H4 (cell line): ENCODE results near the gene PDZD7. TPM values are rescaled to one million over a fixed set of nuclear protein-coding genes. Genes with fewer than 3 reads are reported as not detected.
"Not testable (repeated sequence)": the region's sequence is repeated elsewhere in the genome, so short reads cannot be mapped to it uniquely, and the experiment has no call there.

Source experiments
- DNase-seq: peaks from one replicate; pipeline ENCODE4 v3.0.0-alpha.2; 2015; ENCODE audit warnings: low spot score
- total RNA-seq: library from RNA; depleted of rRNA; stranded (reverse); fragments of >200 nt; shearing (Covaris generic); gene quantifications from 2 replicates; pipeline ENCODE4 v1.2.3, GENCODE V29; 2014

The PDZD7 gene
- total RNA-seq, 1 experiment from 2014 or later, result 0.97 TPM

DNA sequence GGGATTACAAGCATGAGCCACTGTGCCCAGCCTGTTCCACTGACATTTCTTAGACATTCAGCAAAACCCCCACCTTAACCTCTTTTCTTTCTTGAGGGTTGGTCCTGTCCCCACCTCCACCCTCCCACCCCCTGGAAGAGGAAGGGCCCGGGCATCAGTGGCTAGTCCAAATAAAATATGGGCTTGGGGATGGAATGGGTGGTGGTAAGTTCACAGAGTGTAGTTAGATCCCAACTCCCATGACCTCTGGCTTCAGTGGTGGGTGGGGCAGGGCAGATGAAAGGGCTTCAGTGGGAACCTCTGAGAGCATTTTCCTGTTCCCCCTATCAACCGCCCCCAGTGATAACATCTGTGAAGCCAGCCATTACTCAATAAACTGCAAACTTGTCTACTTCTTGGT is 9.9 kb upstream of the PDZD7 start:
- DNase-seq, result no peak

DNA sequence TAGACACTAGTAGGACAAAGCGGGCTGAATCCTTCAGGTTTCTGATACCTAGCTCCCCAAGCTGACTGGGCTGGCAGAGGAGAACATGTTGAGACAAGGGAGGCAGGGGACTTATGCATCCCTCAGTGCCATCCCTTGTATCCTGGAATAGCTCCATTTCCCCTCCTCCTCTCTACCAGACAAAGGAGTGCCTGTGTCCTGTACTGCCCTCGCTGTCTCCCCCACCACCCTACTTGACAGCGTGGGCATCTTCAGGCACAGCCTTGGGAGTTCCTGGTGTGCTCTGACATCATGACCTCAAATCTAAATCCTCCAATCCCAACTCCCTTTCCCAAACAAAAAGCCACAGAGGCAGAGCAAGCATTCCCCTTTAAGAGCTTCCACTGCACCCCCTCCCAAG is 9.1 kb upstream of the PDZD7 start:
- DNase-seq, result no peak

DNA sequence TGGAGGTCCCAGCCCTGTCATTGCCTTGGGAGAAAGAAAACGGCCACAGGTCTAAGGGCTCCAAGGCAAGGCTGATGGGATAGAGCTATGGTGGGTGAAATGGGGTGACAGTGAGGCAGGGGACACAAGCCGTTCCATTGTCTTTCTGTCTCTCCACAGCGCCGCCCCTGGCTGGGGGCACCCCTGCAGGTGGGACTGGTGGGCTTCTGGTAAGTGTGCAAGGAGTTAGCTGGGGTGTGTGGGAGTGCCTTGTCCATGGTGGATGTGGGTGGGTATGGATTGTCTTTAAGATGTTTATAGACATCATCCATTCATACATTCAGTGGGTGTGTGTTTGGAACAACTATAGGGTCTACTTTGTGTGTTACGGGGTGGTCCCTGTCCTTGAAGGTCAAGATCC is 7.6 kb upstream of the PDZD7 start:
- DNase-seq, result no peak

DNA sequence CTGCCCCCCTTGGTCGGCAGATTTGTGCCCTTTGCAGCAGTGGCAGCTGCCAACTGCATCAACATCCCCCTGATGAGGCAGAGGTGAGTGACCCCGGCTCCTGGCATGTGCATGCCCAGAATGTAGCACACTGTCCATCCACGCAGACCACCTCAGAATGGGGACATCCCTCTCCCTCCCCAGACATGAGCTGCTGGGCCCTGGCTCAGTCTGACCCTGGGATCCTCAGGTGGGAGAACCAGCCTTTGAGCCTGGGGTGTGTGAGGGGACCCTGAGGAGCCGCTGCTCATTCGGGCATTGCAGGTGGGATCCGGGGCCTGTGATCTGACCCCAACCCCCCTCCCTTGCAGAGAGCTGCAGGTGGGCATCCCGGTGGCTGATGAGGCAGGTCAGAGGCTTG is 5.8 kb upstream of the PDZD7 start:
- DNase-seq, result no peak

DNA sequence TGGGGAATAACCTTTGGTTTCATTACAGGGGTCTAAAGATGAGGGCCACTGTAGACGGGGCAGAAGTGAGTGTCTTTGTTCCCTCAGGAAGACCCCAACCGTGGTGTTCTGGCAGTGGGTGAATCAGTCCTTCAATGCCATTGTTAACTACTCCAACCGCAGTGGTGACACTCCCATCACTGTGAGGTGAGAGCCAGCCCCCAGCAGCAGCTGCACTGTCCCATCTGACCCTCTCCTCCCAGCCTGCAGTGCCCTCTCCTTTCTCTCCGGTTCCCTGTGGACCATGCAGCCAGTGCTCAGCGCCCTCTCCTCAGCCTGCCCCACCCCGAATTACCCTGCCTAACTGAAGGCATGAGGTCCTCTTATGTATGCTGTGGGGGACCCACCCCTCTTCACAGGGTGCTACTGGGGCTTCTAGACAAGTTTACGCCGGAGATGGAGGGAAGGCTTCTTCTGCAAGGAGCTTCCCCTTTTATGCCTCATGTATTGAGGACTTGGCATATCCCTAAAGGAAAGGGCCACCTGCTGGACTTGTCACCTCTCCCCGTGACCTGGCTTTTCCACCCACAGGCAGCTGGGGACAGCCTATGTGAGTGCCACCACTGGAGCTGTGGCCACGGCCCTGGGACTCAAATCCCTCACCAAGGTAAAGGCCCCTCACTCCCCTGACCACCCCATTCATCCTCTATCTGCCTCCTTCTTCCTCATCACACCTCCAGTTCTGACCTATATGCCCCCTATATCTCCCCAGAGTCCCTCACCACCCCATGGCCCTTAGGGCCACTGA is 5.2 kb upstream of the PDZD7 start:
- DNase-seq, result no peak

DNA sequence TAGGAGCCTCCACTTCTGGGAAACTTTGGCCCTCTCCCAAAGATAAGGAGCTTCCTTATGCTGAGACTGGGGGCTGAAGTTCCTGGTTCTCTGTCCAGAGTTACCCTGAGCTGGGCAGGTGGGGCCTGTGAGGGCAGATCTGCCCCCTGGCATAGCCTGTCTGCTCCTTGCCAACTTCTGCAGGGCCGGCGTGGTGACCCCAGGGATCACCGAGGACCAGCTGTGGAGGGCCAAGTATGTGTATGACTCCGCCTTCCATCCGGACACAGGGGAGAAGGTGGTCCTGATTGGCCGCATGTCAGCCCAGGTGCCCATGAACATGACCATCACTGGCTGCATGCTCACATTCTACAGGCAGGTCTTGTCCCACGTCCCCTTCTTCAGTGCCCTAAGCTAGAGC is 4.4 kb upstream of the PDZD7 start:
- no peak for DNase-seq

DNA sequence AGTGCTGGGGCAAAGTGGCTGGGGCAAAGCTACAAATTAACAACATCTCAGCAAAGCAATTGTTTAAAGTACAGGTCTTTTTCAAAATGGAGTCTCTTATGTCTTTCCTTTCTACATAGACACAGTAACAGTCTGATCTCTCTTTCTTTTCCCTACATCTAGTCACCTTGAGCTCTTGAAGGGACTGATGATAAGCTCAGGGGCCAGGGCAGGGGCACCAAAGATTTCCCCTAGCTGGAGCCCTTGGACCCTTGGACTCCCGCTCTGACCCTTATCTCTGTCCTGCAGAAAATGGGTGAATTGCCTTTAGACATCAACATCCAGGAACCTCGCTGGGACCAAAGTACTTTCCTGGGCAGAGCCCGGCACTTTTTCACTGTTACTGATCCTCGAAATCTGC is 3.5 kb upstream of the PDZD7 start:
- not testable (repeated sequence) for DNase-seq

DNA sequence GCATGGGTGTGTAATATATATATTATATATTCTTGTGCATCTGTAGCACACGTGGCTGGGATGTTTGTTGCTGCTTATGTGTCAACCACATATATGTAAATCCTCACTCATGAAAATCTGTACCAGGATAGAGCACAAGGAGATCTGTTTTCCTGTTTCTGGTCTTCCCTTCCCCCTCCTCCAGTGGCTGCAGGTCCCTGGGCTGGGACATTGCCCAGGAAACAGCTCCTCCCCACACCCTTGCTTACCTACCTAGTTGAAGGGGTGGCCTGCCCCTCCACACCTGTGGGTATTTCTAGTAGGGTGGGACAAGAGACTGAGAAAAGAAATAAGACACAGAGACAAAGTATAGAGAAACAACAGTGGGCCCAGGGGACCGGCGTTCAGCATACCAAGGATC is 2.3 kb upstream of the PDZD7 start:
- no peak for DNase-seq

DNA sequence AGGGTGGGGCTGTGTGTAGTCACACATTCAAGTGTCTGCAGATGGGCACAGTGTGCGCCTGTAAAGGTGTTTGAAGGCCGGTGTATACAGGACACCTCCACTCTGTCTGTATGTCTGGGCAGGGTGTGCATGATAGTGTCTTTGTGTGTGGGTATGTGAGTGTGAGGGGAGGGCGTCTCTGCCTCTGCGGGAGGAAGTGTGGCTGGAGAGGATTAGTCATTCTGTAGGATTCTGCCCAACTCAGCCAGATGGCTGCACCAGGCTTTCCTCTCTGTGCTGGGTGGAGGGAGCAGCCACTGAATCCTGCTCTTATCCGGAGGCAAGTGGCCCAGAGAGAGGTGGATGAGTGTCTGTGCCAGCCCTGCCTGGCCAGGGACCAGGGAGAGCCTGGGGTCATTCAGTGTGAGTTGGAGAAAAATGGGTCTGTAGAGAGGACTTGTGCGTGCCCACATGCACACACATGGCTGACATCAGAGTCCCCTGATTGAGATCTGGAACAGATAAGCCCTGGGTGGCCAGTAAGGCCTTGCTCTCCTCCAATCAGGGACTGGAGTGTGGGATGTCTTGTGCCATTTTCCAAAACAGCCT is 1.8 kb upstream of the PDZD7 start:
- peak; percentile 91 for DNase-seq

DNA sequence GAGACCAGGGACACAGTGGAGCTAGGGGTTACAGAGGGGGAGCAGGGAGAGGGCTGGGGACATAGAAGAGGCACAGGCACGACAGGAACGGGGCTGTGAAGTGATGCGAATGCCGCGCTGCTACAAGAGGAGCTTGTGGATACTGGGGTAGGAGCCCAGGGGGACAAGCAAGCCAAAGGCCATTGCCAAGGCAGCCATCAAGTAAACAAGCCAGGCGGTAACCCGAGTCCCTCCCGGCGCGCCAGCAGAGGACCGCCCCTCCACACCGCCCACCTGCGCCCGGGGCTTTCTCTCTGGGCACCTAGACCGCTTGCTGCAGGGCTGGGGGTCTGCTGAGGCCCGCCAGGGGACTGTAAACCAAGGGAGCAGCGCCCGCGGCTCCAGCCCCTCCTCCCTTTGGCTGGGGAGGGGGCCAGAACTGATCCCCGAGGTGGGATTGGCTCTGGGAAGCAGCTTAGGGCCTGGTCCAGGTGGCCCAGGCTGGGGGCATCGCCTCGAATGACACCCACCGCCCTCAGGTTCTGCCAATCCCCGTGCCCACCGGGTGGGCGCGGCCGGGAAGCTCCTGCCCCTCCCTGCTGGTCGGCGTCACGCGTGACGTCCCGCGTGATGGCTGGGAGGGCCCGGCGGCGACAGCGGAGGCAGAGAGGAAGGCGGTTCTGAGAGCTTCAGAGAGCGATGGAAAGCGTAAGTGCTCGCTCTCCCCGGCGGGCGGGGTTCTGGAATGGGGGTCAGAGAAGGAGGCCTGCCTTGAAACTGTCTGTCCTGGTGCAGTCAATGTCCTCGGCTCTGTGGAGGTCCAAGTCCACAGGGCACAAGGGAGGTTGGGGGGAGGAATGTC is 1.1 kb upstream of the PDZD7 start:
- DNase-seq, result peak; percentile 60

DNA sequence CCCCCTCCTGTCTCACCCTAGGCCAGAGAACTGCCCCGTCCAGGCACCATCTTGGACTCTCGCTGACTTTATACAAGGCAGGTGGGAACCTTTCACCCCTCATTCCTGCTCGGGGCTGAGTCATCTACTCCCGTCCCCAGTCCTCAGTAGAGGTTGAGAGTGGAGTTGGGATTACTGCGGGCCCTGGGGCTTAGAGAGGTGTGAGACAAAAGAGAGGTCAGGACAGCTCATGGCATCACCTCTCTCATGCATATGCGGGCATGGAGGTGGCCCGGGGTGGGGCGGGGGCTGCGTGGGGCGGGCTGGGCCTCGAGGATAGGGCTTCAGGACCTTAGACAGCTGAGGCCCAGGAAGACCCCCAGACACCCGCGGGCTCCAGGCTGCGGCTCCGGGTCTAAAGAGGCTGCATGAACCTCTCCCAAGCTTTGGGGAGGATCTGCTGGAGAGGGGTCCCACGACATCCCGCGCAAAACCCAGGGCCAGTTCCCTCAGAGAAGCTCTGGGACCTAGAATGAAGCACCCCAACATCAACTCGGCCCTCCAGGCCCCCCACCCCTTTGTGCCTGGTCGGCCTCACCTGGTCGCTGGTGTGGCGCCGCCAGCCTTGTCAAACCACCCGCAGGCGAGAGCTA is 317 bp downstream of the PDZD7 start:
- DNase-seq, result no peak

DNA sequence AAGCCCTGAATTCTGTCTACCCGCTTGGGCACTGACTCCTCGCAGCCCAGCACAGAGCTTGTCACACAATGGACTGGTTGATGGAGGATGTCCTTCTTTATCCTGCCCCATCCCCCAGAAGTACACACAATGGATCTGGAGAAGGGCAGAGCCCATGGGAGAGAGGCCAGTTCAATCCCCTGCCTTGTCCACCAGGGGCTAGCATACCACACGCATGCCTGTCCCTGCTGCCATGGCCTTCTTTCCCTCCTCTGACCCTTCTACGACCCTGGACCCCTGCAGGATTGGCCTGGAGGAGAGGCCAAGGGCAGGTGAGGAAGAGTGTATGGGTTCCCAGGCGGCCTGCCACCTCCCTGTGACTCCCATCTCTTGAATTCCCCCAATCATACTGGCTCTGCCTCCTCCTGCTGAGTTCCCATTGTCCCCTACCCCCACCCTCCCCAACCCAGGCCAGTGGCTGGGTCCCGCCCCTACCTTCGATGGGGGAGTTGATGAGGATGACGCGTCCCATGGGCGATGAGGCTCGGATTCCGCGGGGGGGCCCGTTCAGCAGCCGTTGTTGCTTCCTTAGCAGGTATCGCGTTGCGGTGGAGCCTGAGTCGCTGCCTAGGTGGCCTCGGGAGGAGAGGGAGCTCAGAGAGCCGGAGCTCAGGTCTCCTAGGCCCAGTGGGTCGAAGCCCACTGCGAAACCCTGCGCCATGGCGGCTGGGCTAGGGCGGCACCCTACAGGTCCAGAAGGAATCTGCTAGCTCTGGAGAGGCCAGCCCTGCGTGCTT is 1.2 kb downstream of the PDZD7 start:
- no peak for DNase-seq

DNA sequence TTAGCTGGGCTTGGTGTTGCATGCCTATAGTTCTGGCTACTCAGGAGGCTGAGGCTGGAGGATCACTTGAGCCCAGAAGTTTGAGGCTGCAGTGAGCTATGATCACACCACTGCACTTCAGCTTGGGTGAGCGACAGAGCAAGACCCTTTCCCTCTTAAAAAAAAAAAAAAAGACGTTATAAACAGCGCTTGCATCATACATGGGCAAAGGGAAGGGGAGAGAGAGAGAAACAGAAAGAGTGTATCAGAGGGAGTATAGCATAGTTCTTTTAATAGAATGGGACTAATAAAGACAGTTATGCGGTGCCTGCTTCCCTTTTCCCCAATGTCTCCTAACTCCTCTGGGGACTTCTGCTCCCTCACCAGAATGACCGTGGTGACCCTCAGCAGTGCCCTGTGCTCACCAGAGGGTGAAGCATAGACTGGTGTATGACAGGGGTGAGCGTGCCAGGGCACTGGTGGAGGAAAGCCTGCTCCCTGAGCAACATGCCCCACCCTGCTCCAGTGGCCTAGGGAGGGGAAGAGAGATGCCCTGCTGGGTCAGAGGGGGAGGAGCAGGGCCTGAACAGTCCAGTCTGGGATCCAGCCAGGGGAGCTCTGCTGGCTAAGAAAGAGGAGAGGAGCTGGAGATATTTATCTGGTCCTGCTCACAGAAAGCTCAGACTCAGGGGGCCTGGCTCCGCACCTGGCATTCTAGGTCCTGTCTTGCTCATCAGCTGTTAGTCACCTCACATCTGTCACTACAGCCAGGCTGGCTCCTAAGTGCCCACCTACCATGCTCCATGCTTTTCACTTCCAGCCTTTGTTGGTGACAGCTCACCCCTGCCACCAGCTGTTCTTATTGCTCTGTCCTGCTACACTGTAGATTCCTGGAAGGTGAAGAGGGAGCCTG is 2.2 kb downstream of the PDZD7 start:
- DNase-seq, result no peak

DNA sequence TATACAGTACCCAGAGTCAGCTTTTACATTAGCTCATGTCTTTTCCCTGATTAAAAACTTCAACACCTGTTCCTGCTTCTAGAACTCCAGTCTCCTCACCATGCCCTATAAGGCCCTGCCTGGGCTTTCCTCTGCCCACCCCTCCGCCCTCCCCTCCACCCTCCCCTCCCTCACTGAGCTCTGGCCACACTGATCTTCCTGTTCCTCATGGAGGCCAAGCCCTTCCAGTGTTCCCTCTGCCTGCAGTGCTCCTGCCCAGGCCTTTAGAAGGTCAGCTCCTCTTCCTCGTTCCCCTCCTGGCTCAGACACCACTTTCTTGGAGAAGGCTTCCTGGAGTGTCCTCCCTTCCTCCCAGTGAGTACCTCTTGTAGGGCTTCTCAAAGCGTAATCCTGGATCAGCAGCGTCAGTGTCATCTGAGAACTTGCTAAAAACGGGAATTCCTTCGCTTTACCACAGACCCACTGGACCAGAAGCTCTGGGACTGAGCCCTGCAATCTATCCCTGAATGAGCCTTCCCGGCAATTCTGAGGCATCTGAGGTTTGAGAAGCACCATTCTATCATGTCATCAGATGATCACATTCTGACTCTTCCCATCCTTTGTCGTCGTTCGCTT is 3.7 kb downstream of the PDZD7 start:
- no peak for DNase-seq

DNA sequence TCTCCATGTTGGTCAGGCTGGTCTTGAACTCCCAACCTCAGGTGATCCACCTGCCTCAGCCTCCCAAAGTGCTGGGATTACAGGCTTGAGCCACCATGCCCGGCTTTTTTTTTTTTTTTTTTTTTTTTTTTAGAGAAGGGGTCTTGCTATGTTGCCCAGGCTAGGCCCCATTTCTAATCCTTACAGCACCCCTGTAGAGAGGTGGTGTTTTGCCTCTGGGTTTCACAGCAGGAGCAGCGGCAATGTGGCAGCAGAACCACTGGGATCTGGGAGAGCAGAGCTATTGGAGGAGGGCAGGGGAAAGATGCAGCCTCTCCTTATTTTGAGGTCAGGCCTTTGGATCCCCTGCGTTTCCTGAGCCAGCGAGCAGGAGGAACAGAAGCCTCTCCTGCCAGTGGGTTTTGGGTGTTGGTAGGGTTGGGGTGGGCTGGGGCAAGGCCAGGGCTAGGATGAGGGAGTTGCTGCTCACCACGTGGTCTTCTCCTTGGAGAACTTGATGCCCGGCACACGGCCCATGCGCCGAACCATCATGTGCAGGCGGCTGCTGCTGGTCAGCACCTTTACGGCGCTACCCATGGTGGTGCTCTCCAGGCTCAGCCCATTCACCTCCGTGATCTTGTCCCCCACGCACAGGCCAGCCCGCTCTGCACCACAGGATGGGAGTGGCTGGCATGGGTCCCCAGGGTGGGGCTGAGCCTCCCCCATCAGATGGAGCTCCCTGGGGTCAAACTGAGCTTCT is 7.8 kb downstream of the PDZD7 start:
- no peak for DNase-seq

DNA sequence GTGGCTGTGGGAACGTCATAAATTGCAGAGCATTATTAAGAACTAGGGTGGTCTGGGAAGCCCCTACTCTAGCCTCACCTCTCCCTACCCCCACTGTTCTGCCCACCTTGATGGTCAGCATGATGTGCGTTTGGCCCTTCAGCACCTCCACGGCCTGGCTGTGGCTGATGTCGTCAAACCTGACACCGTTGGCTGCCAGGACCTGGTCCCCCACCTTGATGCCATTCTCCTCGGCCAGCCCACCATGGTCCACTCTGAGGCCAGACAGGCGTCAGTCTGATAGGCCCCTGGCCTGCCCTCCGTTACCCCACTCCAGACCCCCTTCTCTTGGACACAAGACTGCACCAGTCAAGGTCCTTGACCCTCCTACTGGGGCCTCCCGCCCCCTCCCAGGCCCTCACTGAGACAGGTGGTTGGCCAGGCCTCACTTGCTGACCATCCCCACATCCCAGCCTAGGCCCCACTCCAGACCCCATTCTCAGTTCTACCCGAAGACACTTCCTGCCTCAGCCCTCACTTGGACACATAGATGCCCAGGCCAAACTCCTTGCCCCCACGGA is 9.2 kb downstream of the PDZD7 start:
- no peak for DNase-seq

DNA sequence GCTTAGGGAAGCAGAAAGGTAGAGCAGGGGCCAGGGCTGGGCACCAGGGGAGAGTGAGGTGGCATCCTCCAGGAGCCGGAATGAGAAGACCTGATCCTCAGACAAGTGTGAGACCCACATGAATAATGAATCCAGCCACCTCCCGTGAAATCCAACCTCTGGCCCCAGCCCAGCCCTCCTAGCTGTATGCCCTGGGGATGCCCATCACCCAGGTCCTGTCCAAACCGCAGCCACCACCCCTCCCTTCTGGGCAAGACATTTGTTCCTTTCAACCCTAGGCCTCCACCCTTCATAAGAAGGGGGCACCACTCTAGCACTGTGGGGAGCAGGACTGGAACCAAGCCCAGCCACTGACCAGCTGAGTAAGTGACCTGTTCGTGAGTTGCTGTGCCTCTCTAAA is 9.7 kb downstream of the PDZD7 start:
- no peak for DNase-seq

DNA sequence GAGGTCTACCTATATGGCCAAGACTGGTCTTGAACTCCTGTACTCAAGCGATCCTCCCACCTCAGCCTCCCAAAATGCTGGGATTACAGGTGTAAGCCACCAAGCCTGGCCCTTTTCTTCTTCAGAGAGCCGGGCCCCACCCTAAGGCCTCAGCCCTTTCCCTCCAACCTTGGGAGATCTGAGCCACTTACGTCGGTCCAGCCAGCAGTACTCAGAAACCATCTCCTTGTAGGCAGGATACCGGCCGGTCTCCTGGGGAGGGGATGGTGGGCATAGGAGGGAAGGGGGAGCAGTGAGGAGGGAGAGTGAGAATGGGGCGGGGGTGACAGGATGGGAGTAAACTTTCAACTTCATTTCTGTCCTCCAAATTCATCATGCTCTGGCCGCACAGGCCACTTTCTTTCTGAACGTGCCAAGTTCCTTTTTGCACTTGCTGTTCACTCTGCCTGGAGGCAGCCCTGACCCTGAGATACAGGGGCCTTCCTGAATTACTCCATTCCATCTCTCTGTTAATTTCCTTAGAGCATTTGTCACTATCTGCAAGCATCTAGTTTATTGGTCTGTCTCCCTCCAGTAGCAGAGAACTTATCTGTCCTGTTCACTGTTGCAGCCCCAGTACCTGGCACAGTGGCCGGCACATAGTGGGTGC is 10.4 kb downstream of the PDZD7 start:
- DNase-seq, result no peak

DNA sequence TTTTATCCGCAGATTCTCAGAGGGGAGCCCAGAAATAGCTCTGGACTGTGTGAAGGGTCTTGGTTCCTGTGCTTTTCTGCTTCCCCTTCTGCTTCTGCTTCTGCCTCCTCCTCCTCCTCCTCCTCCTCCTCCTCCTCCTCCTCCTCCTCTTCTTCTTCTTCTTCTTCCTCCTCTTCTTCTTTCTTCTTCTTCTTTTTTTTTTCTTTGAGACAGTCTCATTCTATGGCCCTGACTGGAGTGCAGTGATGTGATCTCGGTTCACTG is 11.6 kb downstream of the PDZD7 start:
- no peak for DNase-seq
